ACC112 (cell line): ENCODE results near the gene SLC46A2.

ENCODE experiments used
- H2AFZ ChIP-seq: fragments of 200-600 bp; sonication (generic); one replicate; pipeline ENCODE4 v1.6.0; 2017; ENCODE audit warnings: antibody characterized with exemption, low read length; ENCODE audit not compliant: unreplicated experiment
- H3K27ac ChIP-seq: fragments of 200-600 bp; sonication (generic); 2 replicates; pipeline ENCODE4 v1.5.1; 2014; ENCODE audit warnings: low read depth, mild to moderate bottlenecking, antibody characterized with exemption, low read length, moderate library complexity
- H3K27me3 ChIP-seq: fragments of 200-600 bp; sonication (generic); 2 replicates; pipeline ENCODE4 v1.6.1; 2014; ENCODE audit warnings: mild to moderate bottlenecking, antibody characterized with exemption, low read length, moderate library complexity, mixed read lengths; ENCODE audit not compliant: insufficient read depth
- H3K36me3 ChIP-seq: fragments of 200-600 bp; sonication (generic); 2 replicates; pipeline ENCODE4 v1.6.1; 2016; ENCODE audit warnings: mild to moderate bottlenecking, antibody characterized with exemption, low read length, moderate library complexity, mixed read lengths; ENCODE audit not compliant: insufficient read depth
- H3K4me1 ChIP-seq: fragments of 200-600 bp; sonication (generic); one replicate; pipeline ENCODE4 v1.6.1; 2016; ENCODE audit warnings: low read length, mixed read lengths; ENCODE audit not compliant: insufficient read depth, unreplicated experiment, control insufficient read depth
- H3K4me3 ChIP-seq: fragments of 200-600 bp; sonication (generic); 2 replicates; pipeline ENCODE4 v1.5.1; 2014; ENCODE audit warnings: mild to moderate bottlenecking, low read depth, low read length
- H3K79me2 ChIP-seq: fragments of 200-600 bp; sonication (generic); one replicate; pipeline ENCODE4 v1.6.0; 2016; ENCODE audit warnings: low read length; ENCODE audit not compliant: control insufficient read depth, unreplicated experiment, insufficient read depth

Gene SLC46A2

GRCh38 chr9:112869041-112869529 lies 21.6 kb downstream of the SLC46A2 start:
- Histone ChIP-seq H3K4me3 (no peak overlapping the region), H3K27ac (no peak overlapping the region), H3K36me3 (no peaks in the 10 kb centered on the region), H3K4me1 (peaks cover 4% of the 10 kb centered on the region), H2AFZ (no peak overlapping the region), H3K27me3 (no peaks in the 10 kb centered on the region), H3K79me2 (no peaks in the 10 kb centered on the region)

- Histone ChIP-seq H3K27me3 (no peaks in the 10 kb centered on the region), H2AFZ (no peak overlapping the region), H3K27ac (no peak overlapping the region), H3K4me3 (no peak overlapping the region), H3K4me1 (peaks cover 7% of the 10 kb centered on the region), H3K79me2 (no peaks in the 10 kb centered on the region), H3K36me3 (no peaks in the 10 kb centered on the region)
Measured at GRCh38 chr9:112868461-112868860, 22.2 kb downstream of the SLC46A2 start.

GRCh38 chr9:112867275-112867991 lies 23.2 kb downstream of the SLC46A2 start:
- no peaks in the 10 kb centered on the region for H3K36me3 ChIP-seq
- H3K79me2 ChIP-seq, result no peaks in the 10 kb centered on the region
- no peak overlapping the region for H3K4me3 ChIP-seq
- peak overlapping the region; percentile 60 for H3K27ac ChIP-seq
- no peak overlapping the region for H2AFZ ChIP-seq
- peaks cover 17% of the 10 kb centered on the region for H3K4me1 ChIP-seq
- H3K27me3 ChIP-seq, result no peaks in the 10 kb centered on the region

- H3K4me1 ChIP-seq, result peaks cover 24% of the 10 kb centered on the region
- H2AFZ ChIP-seq, result no peak overlapping the region
- H3K27me3 ChIP-seq, result no peaks in the 10 kb centered on the region
- no peak overlapping the region for H3K27ac ChIP-seq
- no peak overlapping the region for H3K4me3 ChIP-seq
- H3K36me3 ChIP-seq, result no peaks in the 10 kb centered on the region
- H3K79me2 ChIP-seq, result no peaks in the 10 kb centered on the region
Measured at GRCh38 chr9:112866662-112867274, 23.9 kb downstream of the SLC46A2 start.

GRCh38 chr9:112864982-112865381 lies 25.7 kb downstream of the SLC46A2 start:
- Histone ChIP-seq H3K27me3 (no peaks in the 10 kb centered on the region), H3K4me1 (peaks cover 28% of the 10 kb centered on the region), H3K4me3 (no peak overlapping the region), H3K36me3 (no peaks in the 10 kb centered on the region), H2AFZ (no peak overlapping the region), H3K27ac (no peak overlapping the region), H3K79me2 (no peaks in the 10 kb centered on the region)

GRCh38 chr9:112864403-112864802 lies 26.3 kb downstream of the SLC46A2 start:
- Histone ChIP-seq H3K27me3 (no peaks in the 10 kb centered on the region), H3K4me1 (peaks cover 28% of the 10 kb centered on the region), H3K27ac (no peak overlapping the region), H3K79me2 (no peaks in the 10 kb centered on the region), H3K36me3 (no peaks in the 10 kb centered on the region), H3K4me3 (no peak overlapping the region), H2AFZ (no peak overlapping the region)

GRCh38 chr9:112863746-112864145 lies 26.9 kb downstream of the SLC46A2 start:
- no peak overlapping the region for H3K27ac ChIP-seq
- no peak overlapping the region for H2AFZ ChIP-seq
- no peak overlapping the region for H3K4me3 ChIP-seq
- H3K36me3 ChIP-seq, result no peaks in the 10 kb centered on the region
- no peaks in the 10 kb centered on the region for H3K27me3 ChIP-seq
- H3K79me2 ChIP-seq, result no peaks in the 10 kb centered on the region
- H3K4me1 ChIP-seq, result peaks cover 34% of the 10 kb centered on the region

GRCh38 chr9:112863214-112863613 lies 27.5 kb downstream of the SLC46A2 start:
- H3K4me3 ChIP-seq, result no peak overlapping the region
- H3K36me3 ChIP-seq, result no peaks in the 10 kb centered on the region
- no peaks in the 10 kb centered on the region for H3K27me3 ChIP-seq
- H3K27ac ChIP-seq, result no peak overlapping the region
- H3K4me1 ChIP-seq, result peaks cover 35% of the 10 kb centered on the region
- no peaks in the 10 kb centered on the region for H3K79me2 ChIP-seq
- H2AFZ ChIP-seq, result no peak overlapping the region

GRCh38 chr9:112861638-112862555 lies 28.8 kb downstream of the SLC46A2 start:
- H3K4me1 ChIP-seq, result peaks cover 31% of the 10 kb centered on the region
- no peaks in the 10 kb centered on the region for H3K36me3 ChIP-seq
- peak overlapping the region; percentile 32 for H2AFZ ChIP-seq
- no peak overlapping the region; the same call in 1 of the 2 replicates for H3K4me3 ChIP-seq
- no peaks in the 10 kb centered on the region for H3K79me2 ChIP-seq
- H3K27me3 ChIP-seq, result no peaks in the 10 kb centered on the region
- peak overlapping the region; percentile 11; the same call in 1 of the 2 replicates for H3K27ac ChIP-seq

- H3K4me1 ChIP-seq, result peaks cover 31% of the 10 kb centered on the region
- no peak overlapping the region for H3K27ac ChIP-seq
Measured at GRCh38 chr9:112861155-112861554, 29.5 kb downstream of the SLC46A2 start.

More at GRCh38 chr9:112861155-112861554, 29.5 kb downstream of the SLC46A2 start:
- no peaks in the 10 kb centered on the region for H3K27me3 ChIP-seq
- no peaks in the 10 kb centered on the region for H3K79me2 ChIP-seq
- H3K4me3 ChIP-seq, result no peak overlapping the region
- no peak overlapping the region for H2AFZ ChIP-seq
- H3K36me3 ChIP-seq, result no peaks in the 10 kb centered on the region
